H1 (cell line): ENCODE data around the gene DLG1. TPM values are rescaled to one million over a fixed set of nuclear protein-coding genes. Genes with fewer than 3 reads are reported as not detected.

ENCODE experiments used
- CTCF ChIA-PET: fragments of 300-600 bp; sonication (Branson Sonifier 250); formaldehyde crosslinking; loops from one replicate; lab custom pipeline; 2021; ENCODE audit not compliant: partially characterized antibody; lab: Charles Lee
- POLR2A ChIA-PET: fragments of 300-600 bp; sonication (Branson Sonifier 250); formaldehyde crosslinking; loops from one replicate; lab custom pipeline; 2021; ENCODE audit warnings: inconsistent platforms; ENCODE audit not compliant: partially characterized antibody; lab: Charles Lee
- DNase-seq, 2 experiments: peaks; one replicate each; pipeline versions ENCODE4 v3.0.0 to v3.0.0-alpha.2; 2010 to 2022; ENCODE audit warnings: low spot score in 2 of 2, low read depth in 1 of 2, mixed read lengths in 1 of 2
- FAIRE-seq: peaks from 2 replicates; lab custom pipeline; 2011; peaks lifted over from hg19 to GRCh38; lab: Jason Lieb, UNC
- H2AFZ ChIP-seq: 2 replicates; pipeline ENCODE4 v1.8.1; 2012; ENCODE audit warnings: low read length, inconsistent platforms
- H2AK5ac ChIP-seq: 2 replicates; pipeline ENCODE4 v1.6.1; 2013; ENCODE audit warnings: low read depth, low read length
- H2BK120ac ChIP-seq: replicated peaks from 2 replicates; pipeline ENCODE3; 2013; ENCODE audit warnings: low read depth, low read length, inconsistent platforms
- H2BK12ac ChIP-seq: 2 replicates; pipeline ENCODE4 v1.6.1; 2013; ENCODE audit warnings: low read depth, low read length
- H2BK15ac ChIP-seq: 2 replicates; pipeline ENCODE4 v1.6.1; 2013; ENCODE audit warnings: low read length
- H2BK20ac ChIP-seq: 2 replicates; pipeline ENCODE4 v1.6.1; 2013; ENCODE audit warnings: low read length
- H2BK5ac ChIP-seq: 2 replicates; pipeline ENCODE4 v1.6.1; 2013; ENCODE audit warnings: low read depth, low read length
- H3K14ac ChIP-seq: 2 replicates; pipeline ENCODE4 v1.6.1; 2013; ENCODE audit warnings: inconsistent platforms; ENCODE audit not compliant: insufficient read length
- H3K18ac ChIP-seq: 2 replicates; pipeline ENCODE4 v1.6.1; 2013; ENCODE audit warnings: low read length; ENCODE audit errors: extremely low read depth
- H3K23ac ChIP-seq: 2 replicates; pipeline ENCODE4 v1.6.1; 2013; ENCODE audit warnings: inconsistent platforms; ENCODE audit not compliant: insufficient read length
- H3K23me2 ChIP-seq: 2 replicates; pipeline ENCODE4 v1.6.1; 2013; ENCODE audit warnings: low read depth, low read length
- H3K27ac ChIP-seq: 2 replicates; pipeline ENCODE4 v1.6.1; 2011; ENCODE audit warnings: low read depth, low read length, inconsistent platforms
- H3K27me3 ChIP-seq, 4 experiments: replicated peaks in 1 of 4; 1 replicate in 1 of 4; 2 replicates in 3 of 4; pipeline versions ENCODE4 v1.6.1 to v1.8.1; 2011 to 2013; ENCODE audit warnings: low read length in 3 of 4, mild to moderate bottlenecking in 3 of 4, inconsistent platforms in 2 of 4, mixed read lengths in 2 of 4, moderate library complexity in 1 of 4; ENCODE audit not compliant: control insufficient read depth in 3 of 4, insufficient read depth in 3 of 4; ENCODE audit errors: extremely low read depth in 1 of 4
- H3K36me3 ChIP-seq, 4 experiments: 2 replicates each; pipeline versions ENCODE4 v1.6.1 to v1.8.1; 2011 to 2013; ENCODE audit warnings: mild to moderate bottlenecking in 4 of 4, low read length in 3 of 4, moderate library complexity in 2 of 4, control low read depth in 1 of 4, inconsistent platforms in 1 of 4; ENCODE audit not compliant: insufficient read depth in 4 of 4, control insufficient read depth in 2 of 4
- H3K4ac ChIP-seq: replicated peaks from 2 replicates; pipeline ENCODE3; 2013; ENCODE audit warnings: low read length, low read depth, mixed read lengths, inconsistent platforms; ENCODE audit not compliant: insufficient read length
- H3K4me1 ChIP-seq, 4 experiments: replicated peaks in 1 of 4; 1 replicate in 1 of 4; 2 replicates in 3 of 4; pipeline versions ENCODE4 v1.6.1 to v1.8.1; 2011 to 2013; ENCODE audit warnings: low read length in 3 of 4, inconsistent platforms in 2 of 4, mixed read lengths in 1 of 4; ENCODE audit not compliant: insufficient read depth in 4 of 4, control insufficient read depth in 3 of 4
- H3K4me2 ChIP-seq, 2 experiments: 2 replicates each; pipeline versions ENCODE4 v1.6.1 to v1.8.1; 2011 to 2013; ENCODE audit warnings: low read depth in 2 of 2, low read length in 2 of 2, control low read depth in 1 of 2, inconsistent platforms in 1 of 2, mild to moderate bottlenecking in 1 of 2; ENCODE audit not compliant: insufficient read depth in 1 of 2
- H3K4me3 ChIP-seq, 4 experiments: fragments of 200-600, 300-600 bp in 1 of 4; sonication (generic), shearing (Covaris generic), sonication (Bioruptor Twin) in 1 of 4; 2 replicates each; pipeline versions ENCODE4 v1.5.1 to v1.8.1; 2011 to 2016; ENCODE audit warnings: low read length in 4 of 4, low read depth in 3 of 4, control low read depth in 2 of 4, inconsistent platforms in 2 of 4, mild to moderate bottlenecking in 2 of 4, mixed read lengths in 1 of 4, moderate library complexity in 1 of 4; ENCODE audit not compliant: insufficient read depth in 2 of 4; ENCODE audit errors: extremely low read depth in 1 of 4
- H3K56ac ChIP-seq: replicated peaks from 2 replicates; pipeline ENCODE3; 2013; ENCODE audit warnings: low read depth, mild to moderate bottlenecking, mixed read lengths, low read length, inconsistent platforms; ENCODE audit not compliant: insufficient read length
- H3K79me1 ChIP-seq: 2 replicates; pipeline ENCODE4 v1.6.1; 2013; ENCODE audit warnings: low read depth, low read length, control low read depth
- H3K79me2 ChIP-seq, 2 experiments: 2 replicates each; pipeline versions ENCODE4 v1.6.1 to v1.8.1; 2012 to 2013; ENCODE audit warnings: low read length in 2 of 2, mild to moderate bottlenecking in 2 of 2, inconsistent platforms in 1 of 2; ENCODE audit not compliant: insufficient read depth in 2 of 2, control insufficient read depth in 1 of 2
- H3K9ac ChIP-seq, 4 experiments: replicated peaks in 1 of 4; 1 replicate in 1 of 4; 2 replicates in 3 of 4; pipeline versions ENCODE4 v1.6.1 to v1.8.1; 2011 to 2013; ENCODE audit warnings: low read depth in 3 of 4, low read length in 3 of 4, control low read depth in 2 of 4, mild to moderate bottlenecking in 2 of 4, moderate library complexity in 2 of 4, inconsistent platforms in 1 of 4; ENCODE audit errors: extremely low read depth in 1 of 4
- H3K9me3 ChIP-seq, 2 experiments: 2 replicates each; pipeline versions ENCODE4 v1.6.1 to v1.8.1; 2012 to 2013; ENCODE audit warnings: mild to moderate bottlenecking in 2 of 2, moderate library complexity in 2 of 2, control low read depth in 1 of 2, inconsistent platforms in 1 of 2, low read depth in 1 of 2, low read length in 1 of 2, mixed read lengths in 1 of 2; ENCODE audit not compliant: insufficient read depth in 2 of 2
- H4K20me1 ChIP-seq, 2 experiments: replicated peaks in 1 of 2; 2 replicates each; pipeline versions ENCODE3 to v1.8.1; 2011 to 2013; ENCODE audit warnings: inconsistent platforms in 2 of 2, low read length in 2 of 2, mild to moderate bottlenecking in 1 of 2; ENCODE audit not compliant: insufficient read depth in 2 of 2, control insufficient read depth in 1 of 2
- H4K5ac ChIP-seq: 2 replicates; pipeline ENCODE4 v1.6.1; 2013; ENCODE audit warnings: low read length, low read depth, mixed read lengths, inconsistent platforms; ENCODE audit not compliant: insufficient read length
- H4K8ac ChIP-seq: 2 replicates; pipeline ENCODE4 v1.8.0; 2013; ENCODE audit warnings: mild to moderate bottlenecking, moderate library complexity, low read length, inconsistent platforms; ENCODE audit not compliant: insufficient read depth; ENCODE audit errors: extremely low read depth
- H4K91ac ChIP-seq: replicated peaks from 2 replicates; pipeline ENCODE3; 2013; ENCODE audit warnings: low read length, mixed read lengths, inconsistent platforms; ENCODE audit not compliant: insufficient read length
- RFX5 ChIP-seq: IDR thresholded peaks from 2 replicates; pipeline ENCODE4 v1.6.1; 2011; ENCODE audit warnings: low read depth, low read length, improper control_type of control experiment, borderline replicate concordance
- WGBS, 2 experiments: shearing (Covaris generic) in 1 of 2; methylation state at CpG; one replicate each; pipeline versions ENCODE4 v1.1.6 to v1.1.7; 2013 to 2015; ENCODE audit warnings: low lambda C conversion rate in 2 of 2, mixed read lengths in 2 of 2, inconsistent platforms in 1 of 2, low coverage in 1 of 2, missing lambda C conversion rate in 1 of 2; ENCODE audit not compliant: insufficient replicate concordance in 2 of 2, insufficient coverage in 1 of 2, insufficient read length in 1 of 2; ENCODE audit errors: extremely low coverage in 1 of 2, missing lambda C conversion rate in 1 of 2; 5-methylcytosine and 5-hydroxymethylcytosine counted together
- polyA plus RNA-seq, 7 experiments: library from polyadenylated mRNA; depleted of rRNA in 3 of 7; stranded (reverse) in 5 of 7; unstranded in 2 of 7; fragments of >200 nt in 5 of 7; fragments of 200-250 nt in 2 of 7; gene quantifications; 1 replicate in 5 of 7; 2 replicates in 1 of 7; 4 replicates in 1 of 7; pipeline versions ENCODE4 v1.2.1 to v1.2.3, GENCODE V29; 2011 to 2013; ENCODE audit warnings: missing spikeins in 2 of 7, mixed read lengths in 2 of 7
- total RNA-seq: library from RNA; stranded (reverse); fragmentation: NEBNext Ultra II Directional; extraction: Animal tissue kit (Norgen Biotek cat#: 25700); gene quantifications from 2 replicates; pipeline ENCODE4 v1.2.1, GENCODE V29; 2021
- TF ChIP-seq, protein P1 (sequence below): IDR thresholded peaks from 2 replicates; pipeline ENCODE4 v1.6.1; 2011; ENCODE audit warnings: low read length, improper control_type of control experiment

The DLG1 gene
- total and polyA plus RNA-seq, 2 of the 8 experiments (the other 6 are each of a cell fraction or from before 2014, with no cell fraction given), result 13.4 to 78.8 TPM

DNA sequence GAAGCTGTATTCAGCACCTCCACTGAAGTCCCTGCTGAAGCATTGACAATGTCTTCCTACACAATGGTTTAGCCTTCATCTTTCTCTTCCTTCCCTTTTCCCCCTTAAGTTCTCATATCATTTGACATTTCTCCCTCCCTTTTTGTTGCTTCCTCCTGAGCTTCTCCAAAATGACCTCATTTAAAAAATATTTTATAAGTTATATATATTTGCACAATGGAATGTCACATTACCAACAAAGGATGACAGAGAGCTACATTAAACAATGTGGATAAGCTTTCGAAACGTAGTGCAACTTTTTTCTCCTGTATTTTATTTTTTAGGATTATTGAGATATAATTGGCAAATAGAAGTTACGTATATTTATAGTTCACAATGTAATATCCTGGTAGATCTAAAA, 13.2 kb upstream of the DLG1 start:
- FAIRE-seq (no peak), DNase-seq (no peak)
- no peak overlapping the region for H3K27ac ChIP-seq
- no peak overlapping the region for H2AFZ ChIP-seq
- H2BK120ac ChIP-seq, result no peak overlapping the region
- no peak overlapping the region for H3K4me2 ChIP-seq
- no peak overlapping the region for H4K8ac ChIP-seq
- no peak overlapping the region for H2AK5ac ChIP-seq
- ChIA-PET CTCF (interaction anchor here (0.6 to 1.6 kb wide), 4 partner anchors 11 to 619 kb away, joined by 3 to 7 read pairs (median 3); no protein-coding TSS in a partner anchor), POLR2A (no interaction called here)
- H4K5ac ChIP-seq, result no peak overlapping the region
- H2BK12ac ChIP-seq, result 0 out of 2 replicates have a peak overlapping the region, but pooled peaks have one; percentile 21
- no peaks in the 10 kb centered on the region for H3K36me3 ChIP-seq
- no peaks in the 10 kb centered on the region for H3K79me2 ChIP-seq
- H3K18ac ChIP-seq, result no peak overlapping the region
- H2BK15ac ChIP-seq, result no peak overlapping the region
- H4K91ac ChIP-seq, result no peak overlapping the region
- H3K9me3 ChIP-seq, result no peaks in the 10 kb centered on the region
- H3K23ac ChIP-seq, result no peak overlapping the region
- H3K23me2 ChIP-seq, result no peaks in the 10 kb centered on the region
- no peak overlapping the region for H2BK5ac ChIP-seq
- WGBS, 2 experiments, result 85% methylated on average over 3 of the region's 3 CpGs; no CpG with 5 or more reads in 1 of the 2 experiments
- TF ChIP-seq RFX5, result no peak
- TF ChIP-seq, protein P1, sequence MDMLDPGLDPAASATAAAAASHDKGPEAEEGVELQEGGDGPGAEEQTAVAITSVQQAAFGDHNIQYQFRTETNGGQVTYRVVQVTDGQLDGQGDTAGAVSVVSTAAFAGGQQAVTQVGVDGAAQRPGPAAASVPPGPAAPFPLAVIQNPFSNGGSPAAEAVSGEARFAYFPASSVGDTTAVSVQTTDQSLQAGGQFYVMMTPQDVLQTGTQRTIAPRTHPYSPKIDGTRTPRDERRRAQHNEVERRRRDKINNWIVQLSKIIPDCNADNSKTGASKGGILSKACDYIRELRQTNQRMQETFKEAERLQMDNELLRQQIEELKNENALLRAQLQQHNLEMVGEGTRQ, result no peak
- TF ChIP-seq, all 59 proteins: peak for 0
- no peak overlapping the region for H3K56ac ChIP-seq
- H3K79me1 ChIP-seq, result no peaks in the 10 kb centered on the region
- H3K14ac ChIP-seq, result no peak overlapping the region
- H3K27me3 ChIP-seq, result no peaks in the 10 kb centered on the region
- H3K4me1 ChIP-seq, result peaks cover 0 to 7% (median 4%) of the 10 kb centered on the region in 4 experiments; a peak in 4 of 7 replicates
- H3K4ac ChIP-seq, result no peak overlapping the region
- H2BK20ac ChIP-seq, result no peak overlapping the region
- H4K20me1 ChIP-seq, result no peaks in the 10 kb centered on the region
- H3K9ac ChIP-seq, result no peak overlapping the region
- H3K4me3 ChIP-seq, result no peak overlapping the region
